Activated T-cell treated with anti-CD3 and anti-CD28 coated beads for 1 hour (primary cell): Measurements from ENCODE around the gene VPS13D.

Source experiments
- DNase-seq: peaks from one replicate; pipeline ENCODE4 v3.0.0-alpha.2; 2020; ENCODE audit warnings: low read depth

Gene VPS13D

DNA sequence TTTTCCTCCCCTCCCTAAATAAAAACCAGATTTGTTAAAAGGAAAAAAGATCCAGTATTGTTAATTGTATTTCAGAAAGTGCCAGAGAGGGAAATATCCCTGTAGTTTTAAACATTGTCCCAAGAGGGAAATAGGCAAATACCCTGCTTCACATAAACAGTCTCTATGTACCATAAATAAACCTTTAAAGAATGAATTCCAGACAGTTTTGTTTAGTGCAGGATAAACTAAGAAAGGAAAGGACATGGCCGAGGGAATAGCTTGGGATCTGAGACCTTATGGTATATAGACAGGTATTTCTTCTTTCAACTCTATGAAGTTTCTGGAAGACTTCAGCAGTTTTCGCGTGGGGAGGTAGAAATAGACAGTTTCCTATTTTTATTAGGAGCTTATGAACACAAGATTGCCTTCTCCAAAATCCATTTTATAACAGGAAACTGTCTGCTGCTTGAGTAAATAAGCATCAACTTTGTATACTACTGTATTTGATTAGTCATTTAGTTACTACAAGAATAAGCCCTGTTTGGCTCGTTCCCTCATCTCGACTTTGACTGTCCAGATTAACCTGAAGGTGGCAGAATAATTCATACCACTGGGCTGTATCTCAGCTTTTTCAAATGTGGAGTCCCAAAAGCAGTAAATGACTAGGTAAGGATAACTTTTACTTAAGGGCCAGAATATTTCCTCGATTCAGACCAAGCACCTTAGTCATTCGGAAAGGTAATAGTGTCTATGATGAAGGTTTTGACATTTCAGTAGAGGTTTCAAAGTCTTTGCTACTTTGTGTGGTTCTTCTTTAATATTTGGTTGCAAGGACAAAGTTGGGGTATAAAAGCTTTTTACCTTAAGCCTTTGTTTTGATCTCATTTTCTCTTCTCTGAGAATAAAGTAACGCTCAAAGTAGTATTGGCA, 177.5 kb downstream of the VPS13D start:
- DNase-seq: no peak

DNA sequence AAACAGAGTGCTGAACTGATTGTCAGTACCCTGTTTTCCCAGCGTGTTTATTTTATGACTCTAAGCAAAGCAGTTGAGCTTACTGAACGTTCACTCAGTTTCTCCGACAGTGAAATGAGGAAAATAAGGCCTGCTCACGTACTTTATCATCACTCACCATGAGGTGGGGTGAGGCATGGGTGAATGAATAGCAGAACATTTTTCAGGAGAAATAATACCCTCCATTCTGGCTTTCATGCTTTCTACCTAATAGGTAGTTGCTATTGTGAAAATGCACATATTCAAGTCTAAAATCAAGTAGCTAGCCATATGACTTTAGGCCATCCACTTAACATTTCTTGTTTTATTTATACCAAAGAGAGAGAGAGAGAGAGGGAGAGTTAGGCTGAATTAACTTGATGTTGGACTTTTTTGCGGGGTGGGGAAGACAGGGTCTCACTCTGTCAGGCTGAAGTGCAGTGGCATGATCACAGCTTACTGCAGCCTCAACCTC, 178.2 kb downstream of the VPS13D start:
- DNase-seq: no peak

DNA sequence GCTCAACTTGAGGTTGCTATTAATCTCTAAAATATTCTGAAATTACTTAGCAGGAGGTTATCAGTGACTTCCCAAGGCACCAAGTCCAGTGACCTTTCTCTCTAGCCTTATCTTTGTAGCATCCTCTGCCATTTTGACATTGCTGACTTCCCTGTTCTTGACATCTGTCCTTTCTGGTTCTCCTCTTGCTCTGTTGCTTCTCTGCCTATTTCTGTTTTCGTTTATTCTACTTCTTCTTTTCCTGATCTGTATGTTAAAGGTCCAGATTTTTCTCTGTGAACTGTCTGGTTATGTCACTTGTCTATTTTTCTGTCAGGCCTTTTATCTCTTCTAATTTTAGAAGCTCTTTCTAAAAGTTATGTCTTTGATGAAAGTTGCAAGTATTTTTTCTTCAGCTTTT, 178.8 kb downstream of the VPS13D start:
- no peak for DNase-seq

DNA sequence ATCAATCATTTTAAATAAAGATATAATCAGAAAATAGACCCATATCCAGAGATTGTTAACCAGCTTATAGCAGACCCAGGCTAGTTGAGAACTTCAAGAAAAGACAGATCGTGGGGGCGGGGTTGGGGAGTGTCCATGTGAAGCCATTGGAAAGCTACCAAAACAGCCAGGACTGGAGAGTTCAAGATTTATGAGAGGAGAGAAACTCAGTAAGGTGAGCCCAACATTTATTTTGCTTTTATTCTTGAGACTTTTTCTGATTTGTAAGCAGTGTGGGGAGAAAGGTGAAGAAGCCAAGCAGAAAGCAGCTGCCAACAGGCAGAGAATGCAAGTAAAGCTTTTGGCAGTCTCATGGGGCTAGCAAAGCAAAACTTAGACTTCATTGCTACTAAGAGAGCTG, 179.9 kb downstream of the VPS13D start:
- DNase-seq: no peak

DNA sequence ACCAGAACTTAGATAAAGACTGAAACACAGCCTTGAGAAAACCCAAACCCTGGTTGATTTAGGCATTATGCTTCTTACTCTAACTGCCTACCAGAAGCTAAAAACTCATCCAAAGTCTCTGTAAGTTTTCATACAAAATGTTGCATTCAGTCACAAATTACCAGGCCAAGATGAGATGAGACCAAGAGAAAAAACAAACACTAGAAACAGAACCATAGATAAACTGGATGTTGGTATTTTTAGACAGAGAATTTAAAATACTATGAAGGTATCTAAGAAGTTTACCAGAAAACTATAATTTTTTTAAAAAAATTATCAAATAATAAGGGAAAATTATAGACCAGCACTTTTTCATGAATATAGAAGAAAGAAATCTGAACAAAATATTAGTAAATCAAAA, 180.5 kb downstream of the VPS13D start:
- DNase-seq: no peak

DNA sequence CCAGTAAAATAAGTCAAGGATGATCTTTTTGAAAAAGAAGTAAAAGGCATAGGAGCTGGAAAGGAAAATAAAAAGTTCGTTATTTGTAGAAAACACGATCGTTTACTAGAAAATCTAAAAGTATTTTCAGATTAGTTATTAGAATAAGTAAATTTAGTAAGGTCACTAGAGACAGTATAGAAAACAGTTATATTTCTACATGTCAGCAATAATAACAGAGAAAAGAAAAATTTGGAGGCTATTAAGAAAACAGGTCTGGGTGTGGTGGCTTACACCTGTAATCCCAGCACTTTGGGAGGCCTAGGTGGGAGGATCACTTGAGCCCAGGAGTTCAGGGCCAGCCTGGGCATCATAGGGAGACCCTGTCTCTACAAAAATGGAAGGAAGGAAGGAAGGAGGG, 181.3 kb downstream of the VPS13D start:
- DNase-seq: no peak

DNA sequence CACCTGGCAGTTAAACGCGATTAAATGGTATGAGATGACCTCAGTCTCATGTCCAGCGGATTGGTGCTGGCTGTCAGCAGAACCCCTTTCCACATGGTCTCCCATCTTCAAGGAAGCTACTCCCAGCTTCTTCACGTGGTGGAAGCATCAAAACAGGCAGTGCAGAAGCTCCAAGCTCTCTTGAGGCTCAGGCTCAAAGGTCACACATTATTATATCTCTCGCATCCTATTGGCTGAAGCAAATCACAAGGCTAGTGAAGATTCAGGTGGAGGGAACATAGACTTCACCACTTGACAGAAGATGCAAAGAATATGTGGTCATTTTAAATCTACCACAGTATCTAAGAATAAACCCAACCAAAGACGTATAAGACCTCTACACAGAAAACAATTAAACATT, 181.9 kb downstream of the VPS13D start:
- no peak for DNase-seq

DNA sequence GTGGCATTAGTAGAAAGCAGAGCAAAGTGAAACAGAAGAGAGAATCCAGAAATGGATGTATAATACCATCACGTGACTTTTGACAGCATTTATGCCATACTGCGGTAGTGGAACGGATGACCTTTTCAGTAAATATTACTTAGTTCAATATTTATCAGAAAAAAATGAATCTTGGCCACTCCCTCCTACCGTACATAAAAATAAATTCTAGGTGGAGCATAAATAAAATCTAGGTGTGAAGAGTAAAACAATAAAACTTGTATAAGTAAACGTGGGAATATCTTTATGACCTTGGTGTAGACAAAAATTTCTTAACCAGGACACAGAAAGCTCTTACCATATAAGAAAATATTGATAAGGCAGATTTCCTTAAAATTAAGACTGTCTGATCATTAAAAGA, 182.6 kb downstream of the VPS13D start:
- DNase-seq: no peak

DNA sequence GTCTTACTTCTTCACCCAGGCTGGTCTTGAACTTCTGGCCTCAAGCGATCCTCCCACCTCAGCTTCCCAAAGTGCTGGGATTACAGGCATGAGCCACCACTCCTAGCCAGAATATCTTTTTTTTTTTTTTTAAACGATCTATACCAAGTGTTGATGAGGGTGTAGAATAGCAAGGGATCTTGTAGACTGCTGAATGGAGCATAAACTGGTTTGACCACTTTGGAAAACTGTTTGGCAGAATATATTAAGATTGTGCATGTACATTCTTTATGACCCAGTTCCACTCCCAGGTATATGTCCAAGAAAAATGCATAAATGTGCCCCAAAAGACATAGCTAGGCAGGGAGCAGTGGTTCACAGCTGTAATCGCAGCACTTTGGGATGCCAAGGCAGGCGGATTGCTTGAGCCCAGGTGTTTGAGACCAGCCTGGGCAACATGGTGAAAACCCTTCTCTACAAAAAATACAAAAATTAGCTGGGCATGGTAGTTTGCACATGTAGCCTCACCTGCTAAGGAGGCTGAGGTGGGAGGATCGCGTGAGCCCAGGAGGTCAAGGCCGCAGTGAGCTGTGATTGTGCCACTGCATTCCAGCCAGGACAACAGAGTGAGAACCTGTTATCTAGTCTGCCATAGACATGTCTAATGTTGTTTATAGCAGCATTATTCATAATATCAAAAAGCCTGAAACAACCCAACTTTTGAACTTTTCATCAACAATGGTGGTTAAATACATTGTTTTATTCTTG, 184.0 kb downstream of the VPS13D start:
- no peak for DNase-seq

DNA sequence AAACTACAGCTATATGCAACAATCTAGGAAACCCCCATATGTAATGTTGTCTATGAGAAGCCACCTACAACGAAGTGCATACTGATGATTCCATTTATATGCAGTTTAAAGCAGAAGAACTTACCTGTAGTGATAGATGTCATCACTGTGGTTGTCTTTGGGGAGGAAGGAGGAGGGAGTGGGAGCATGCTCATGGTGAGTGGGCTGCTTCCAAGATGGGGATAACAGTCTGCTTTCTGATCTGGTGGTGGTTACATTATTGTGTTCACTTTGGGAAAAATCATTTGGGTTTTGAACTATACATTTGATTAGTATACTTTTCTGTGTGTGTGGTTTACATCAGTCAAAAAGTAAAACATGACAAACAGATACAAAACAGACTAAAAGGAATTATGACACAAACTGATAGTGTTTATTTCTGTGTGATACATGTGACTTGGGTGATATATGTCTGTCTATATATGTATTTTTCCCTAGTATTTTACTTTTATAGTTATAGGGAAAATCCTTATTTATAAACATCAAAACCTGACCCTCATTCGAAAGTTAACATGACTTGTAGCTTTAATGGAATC, 184.7 kb downstream of the VPS13D start:
- DNase-seq: no peak

DNA sequence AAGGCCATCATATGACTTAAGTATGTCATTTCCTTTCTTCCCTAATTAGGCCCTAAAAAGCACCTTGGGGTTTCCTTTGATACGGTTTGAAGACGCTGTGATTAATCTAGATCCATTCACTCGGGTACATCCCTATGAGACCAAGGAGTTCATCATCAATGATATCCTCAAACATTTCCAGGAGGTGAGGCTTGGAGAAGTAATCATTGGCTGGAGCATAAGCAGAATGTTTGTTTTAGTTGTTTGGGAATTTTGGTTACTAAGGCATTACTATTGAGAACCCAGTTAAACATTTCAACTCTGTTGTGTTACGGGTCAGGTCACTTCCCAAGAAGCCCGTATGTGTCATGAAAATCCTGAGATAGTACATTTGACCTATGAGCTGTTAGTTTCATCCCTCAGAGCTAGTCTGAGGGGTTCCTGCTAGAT, 185.2 kb downstream of the VPS13D start:
- DNase-seq: no peak

DNA sequence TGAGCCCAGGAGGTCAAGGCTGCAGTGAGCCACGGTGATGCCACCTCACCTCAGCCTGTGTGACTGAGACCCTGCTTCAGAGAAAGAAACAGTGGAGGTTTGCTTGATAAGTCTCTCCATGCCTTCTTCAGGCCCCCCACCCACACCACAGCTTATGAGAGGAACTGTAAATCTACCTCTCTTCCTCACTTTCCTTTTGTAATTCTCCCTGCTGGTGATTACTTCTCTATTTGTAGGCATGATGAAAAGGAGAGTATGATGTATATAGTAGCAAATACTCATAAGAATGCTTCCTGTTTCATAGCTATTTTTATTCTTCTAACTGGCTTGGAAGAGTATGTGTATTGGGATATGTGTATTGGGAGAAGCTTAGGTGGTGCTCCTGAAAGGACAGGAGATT, 186.3 kb downstream of the VPS13D start:
- DNase-seq: no peak

DNA sequence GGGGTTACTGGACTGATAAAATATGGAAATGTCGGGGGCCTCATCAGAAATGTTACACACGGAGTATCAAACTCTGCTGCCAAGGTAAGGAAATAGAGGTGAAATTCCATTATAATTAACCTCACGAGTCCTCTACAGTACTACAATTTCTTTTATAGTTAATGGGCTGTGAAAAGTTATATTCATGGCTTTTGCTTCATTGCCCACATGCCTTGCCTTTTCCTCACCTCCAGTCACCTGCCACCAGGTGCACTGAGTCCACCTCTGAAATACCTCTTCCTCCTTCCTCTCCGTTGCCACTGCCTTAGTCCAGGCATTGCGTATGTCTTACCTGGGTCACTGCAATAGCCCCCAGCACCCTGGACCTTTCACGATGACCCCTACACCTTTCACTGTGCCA, 186.9 kb downstream of the VPS13D start:
- no peak for DNase-seq

DNA sequence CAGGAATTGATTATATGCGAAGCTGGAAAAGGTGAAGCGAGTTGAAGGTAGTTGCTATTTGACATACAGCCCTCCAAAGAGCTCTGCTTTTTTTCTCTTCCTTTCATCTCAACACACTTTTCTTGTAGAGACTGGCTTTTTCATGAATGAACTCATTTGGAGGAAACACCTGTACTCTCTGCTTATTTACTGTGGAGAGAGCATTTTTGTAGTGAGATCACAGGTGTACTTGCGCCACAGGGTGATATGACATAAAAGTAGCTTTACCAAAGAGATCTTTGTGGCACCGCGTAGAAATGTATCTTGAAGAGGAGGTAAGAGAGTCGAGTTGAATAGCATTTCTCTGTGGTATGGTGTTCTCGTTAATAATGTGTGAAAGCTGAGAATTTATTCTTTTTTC, 187.6 kb downstream of the VPS13D start:
- no peak for DNase-seq

DNA sequence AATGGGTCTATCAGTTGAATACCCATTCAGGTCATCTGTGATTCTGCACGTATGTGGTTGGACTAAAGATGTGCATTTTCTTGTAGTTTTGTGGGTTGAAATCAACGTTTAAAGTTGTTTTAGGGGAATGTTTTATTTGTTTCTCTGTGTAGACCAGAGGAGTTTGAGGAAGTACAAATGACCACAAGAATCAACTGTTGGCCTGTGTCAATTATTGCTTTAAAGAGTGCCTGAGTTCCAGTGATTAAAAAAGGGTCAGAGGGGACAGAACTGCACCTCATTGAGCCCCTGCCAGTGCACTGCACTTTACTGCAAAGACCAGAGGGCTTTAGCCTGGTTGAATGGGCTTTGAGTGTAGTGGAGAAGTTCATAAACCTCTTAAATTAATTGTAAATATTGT, 190.3 kb downstream of the VPS13D start:
- no peak for DNase-seq

DNA sequence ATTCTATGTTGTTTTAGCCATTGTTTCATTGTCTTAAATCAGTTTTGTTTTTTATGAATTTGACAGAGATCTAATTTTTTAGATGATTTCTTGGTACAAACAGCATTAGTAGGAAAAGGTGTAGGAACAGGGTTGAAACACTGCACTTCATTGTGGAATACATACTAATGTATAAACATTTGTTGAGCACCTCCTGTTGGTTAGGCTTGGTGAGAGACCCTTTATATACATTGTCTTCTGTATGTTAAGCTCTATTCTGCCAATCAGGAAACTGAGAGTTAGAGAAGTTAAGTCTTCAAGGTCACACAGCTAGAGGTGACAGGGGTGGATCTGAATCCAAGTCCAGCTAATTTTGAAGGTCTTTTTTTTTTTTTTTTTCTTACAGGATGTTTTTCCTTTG, 192.7 kb downstream of the VPS13D start:
- DNase-seq: no peak

DNA sequence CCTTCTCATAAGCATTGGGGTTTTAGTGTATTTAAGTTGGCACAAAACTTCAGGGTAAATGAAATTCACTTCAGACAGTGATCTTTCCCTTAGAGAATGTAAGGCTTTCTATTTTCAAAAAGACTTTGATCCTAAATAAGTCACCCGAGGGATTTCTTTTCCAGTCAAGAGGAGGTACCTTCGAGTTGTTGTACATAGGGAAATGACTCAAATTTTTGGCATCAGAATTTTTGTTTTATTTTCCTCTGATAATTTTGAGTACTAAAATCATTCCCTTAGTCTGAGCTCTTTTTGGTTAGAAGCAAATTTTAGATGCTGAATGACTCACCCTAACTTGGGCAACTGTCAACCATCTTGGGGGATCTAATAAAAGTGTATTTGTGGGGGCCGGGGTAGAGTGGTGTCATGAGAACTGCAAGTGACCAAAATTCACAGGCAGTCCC, 194.3 kb downstream of the VPS13D start:
- DNase-seq: no peak

DNA sequence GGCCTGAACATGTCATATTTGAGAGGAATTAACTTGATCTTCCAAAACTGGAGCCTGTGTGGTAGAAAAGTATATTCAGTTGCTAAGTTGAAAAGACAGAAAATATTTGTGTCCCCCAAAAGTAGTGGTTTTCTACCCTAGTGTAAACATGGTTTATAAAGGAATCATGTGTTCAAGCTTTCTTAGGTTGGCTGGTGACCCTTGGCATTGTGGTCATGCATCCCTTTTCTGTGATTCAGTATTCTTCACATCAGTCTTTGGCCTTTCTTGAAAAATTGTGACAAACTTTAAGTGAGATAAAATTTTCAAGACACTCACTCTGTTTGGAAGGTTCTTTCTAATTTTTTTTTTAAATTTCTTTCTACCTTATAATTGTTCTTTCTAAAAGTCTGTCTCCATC, 195.0 kb downstream of the VPS13D start:
- no peak for DNase-seq

DNA sequence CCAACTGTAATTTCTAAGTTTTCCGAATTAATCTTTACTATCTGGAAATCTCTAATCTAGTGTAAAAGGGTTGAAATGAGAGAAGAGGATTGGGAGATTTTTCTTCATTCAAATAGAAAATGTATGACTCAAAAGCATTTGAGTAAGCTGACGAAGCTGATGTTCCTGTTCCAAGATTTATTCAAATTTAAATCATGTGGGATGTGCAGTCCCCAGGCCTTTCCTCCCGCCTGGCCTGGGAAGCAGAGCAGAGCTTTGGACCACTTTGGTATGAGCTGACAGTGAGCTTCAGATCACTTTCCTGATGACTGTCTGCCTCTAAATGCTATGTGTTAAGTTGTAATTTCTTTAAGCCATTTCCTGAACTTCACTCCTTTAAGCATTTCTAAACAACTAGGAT, 196.2 kb downstream of the VPS13D start:
- DNase-seq: no peak

DNA sequence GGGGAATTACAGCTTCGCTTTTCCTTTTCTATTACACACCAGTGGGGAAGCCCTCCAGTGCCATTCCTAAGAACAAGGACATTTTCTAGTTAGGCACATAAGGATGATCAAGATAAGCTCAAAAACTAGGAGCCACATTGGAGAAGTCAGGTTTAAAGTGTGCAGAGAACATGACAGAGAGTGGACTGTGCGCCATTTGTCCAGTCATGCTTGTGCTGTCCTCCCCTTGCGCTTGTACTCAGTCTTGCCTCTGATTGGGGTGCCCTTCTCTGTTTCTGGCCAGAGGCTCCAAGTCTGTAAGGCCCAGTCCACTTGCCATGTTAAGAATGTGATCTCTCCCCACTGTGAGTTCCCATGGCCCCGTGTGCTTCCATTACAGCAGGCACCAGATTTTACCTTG, 198.5 kb downstream of the VPS13D start:
- DNase-seq: no peak

DNA sequence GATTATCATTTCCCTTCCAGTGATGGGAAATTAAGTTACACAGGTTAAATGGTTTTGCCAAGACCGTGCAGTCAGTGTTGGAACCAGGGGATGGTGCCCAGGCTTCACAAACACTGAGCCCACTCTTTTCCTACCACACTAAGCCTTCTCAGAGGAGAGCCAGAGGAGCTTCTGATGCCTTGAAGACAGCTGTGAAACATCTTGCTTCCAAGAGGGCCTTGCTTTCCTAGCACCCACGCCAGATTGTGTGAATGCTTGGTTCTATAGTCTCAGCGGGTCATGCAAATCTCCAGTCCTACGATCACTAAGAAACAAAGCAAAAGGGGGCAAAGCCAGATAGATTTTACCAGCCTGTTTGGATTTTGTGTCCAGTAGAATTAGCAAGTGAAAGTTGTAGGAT, 200.7 kb downstream of the VPS13D start:
- no peak for DNase-seq

DNA sequence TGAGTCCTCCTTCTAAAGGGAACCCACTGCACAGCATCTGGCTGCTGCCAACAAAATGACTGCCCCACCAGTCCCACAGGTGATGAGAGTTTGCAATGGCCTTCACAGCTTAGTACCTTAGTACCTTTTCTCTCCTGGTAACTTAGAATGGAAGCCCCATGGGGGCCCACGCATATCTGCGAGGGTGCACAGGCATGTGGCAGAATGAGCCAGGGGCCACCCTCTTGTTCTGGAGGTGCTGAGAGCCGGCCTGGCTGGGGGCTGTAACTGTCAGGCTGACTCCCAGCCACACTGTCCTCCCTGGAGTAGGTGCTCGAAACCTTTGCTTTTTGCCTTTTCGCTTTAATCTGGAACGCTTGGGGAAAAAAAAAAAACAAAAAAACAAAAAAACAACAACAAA, 203.1 kb downstream of the VPS13D start:
- no peak for DNase-seq
